ENCODE data around the gene MYO10.

GRCh38 chr5:16902846-16903245 is 33.2 kb downstream of the MYO10 start:
- TF ChIP-seq CTCF (IDR thresholded peaks at IDR 0.05; ENCODE audit: borderline replicate concordance, extremely low read depth, low read length, poor library complexity, severe bottlenecking) = no peak
- TF ChIP-seq EZH2 (IDR thresholded peaks at IDR 0.05; ENCODE audit: borderline replicate concordance, low read depth, low read length, severe bottlenecking) = no peak
